CD4-positive, CD25-positive, alpha-beta regulatory T cell (primary cell): Measurements from ENCODE around the gene KRT34. TPM values are rescaled to one million over a fixed set of nuclear protein-coding genes. Genes with fewer than 3 reads are reported as not detected.
"Not testable (repeated sequence)": the region's sequence is repeated elsewhere in the genome, so short reads cannot be mapped to it uniquely, and the experiment has no call there.

Experiments
- ATAC-seq, 2 donors: fragments of 150-1000 bp; cut with Tn5 transposase; one replicate each; pipeline ENCODE4 v1.10.0; 2021; ENCODE audit warnings: low read depth in 2 of 2, moderate number of reproducible peaks in 2 of 2, moderate library complexity in 1 of 2
- DNase-seq, 3 donors: peaks; one replicate each; pipeline versions ENCODE4 v3.0.0 to v3.0.0-alpha.2; 2012 to 2022; ENCODE audit warnings: mixed read lengths in 1 of 3
- H3K27ac ChIP-seq: one replicate; pipeline ENCODE4 v1.7.0; 2013; ENCODE audit warnings: mild to moderate bottlenecking, low read length; ENCODE audit not compliant: insufficient read depth, poor library complexity, severe bottlenecking
- H3K27me3 ChIP-seq: one replicate; pipeline ENCODE4 v1.7.0; 2013; ENCODE audit warnings: low read length; ENCODE audit not compliant: control insufficient read depth, insufficient read depth
- H3K36me3 ChIP-seq: one replicate; pipeline ENCODE4 v1.7.0; 2013; ENCODE audit warnings: mild to moderate bottlenecking, low read length, moderate library complexity; ENCODE audit not compliant: control insufficient read depth, insufficient read depth
- H3K4me1 ChIP-seq: 2 replicates; pipeline ENCODE4 v1.7.0; 2013; ENCODE audit warnings: mild to moderate bottlenecking, low read length; ENCODE audit not compliant: insufficient read depth, control insufficient read depth, poor library complexity, severe bottlenecking
- H3K4me3 ChIP-seq: one replicate; pipeline ENCODE4 v1.7.0; 2013; ENCODE audit warnings: low read depth, mild to moderate bottlenecking, low read length, moderate library complexity
- H3K9me3 ChIP-seq, 2 experiments: 1 replicate in 1 of 2; 2 replicates in 1 of 2; pipeline ENCODE4 v1.7.0; 2013; ENCODE audit warnings: low read length in 2 of 2, mild to moderate bottlenecking in 1 of 2, moderate library complexity in 1 of 2; ENCODE audit not compliant: control insufficient read depth in 2 of 2
- H3K27ac Mint-ChIP-seq, 3 donors: one replicate each; pipeline ENCODE4 v1.8.0; 2020 to 2022; ENCODE audit warnings: mild to moderate bottlenecking in 3 of 3, mixed read lengths in 3 of 3, moderate library complexity in 2 of 3
- H3K27me3 Mint-ChIP-seq: one replicate; pipeline ENCODE4 v1.8.0; 2022; ENCODE audit warnings: mild to moderate bottlenecking, mixed read lengths
- H3K36me3 Mint-ChIP-seq: one replicate; pipeline ENCODE4 v1.8.0; 2020; ENCODE audit warnings: mixed read lengths
- H3K4me1 Mint-ChIP-seq, 4 donors: one replicate each; pipeline ENCODE4 v1.8.0; 2020 to 2022; ENCODE audit warnings: mixed read lengths in 4 of 4, mild to moderate bottlenecking in 1 of 4
- H3K4me3 Mint-ChIP-seq, 4 donors: one replicate each; pipeline ENCODE4 v1.8.0; 2020 to 2022; ENCODE audit warnings: mild to moderate bottlenecking in 4 of 4, mixed read lengths in 4 of 4, moderate library complexity in 3 of 4
- H3K9me3 Mint-ChIP-seq, 7 donors: one replicate each; pipeline ENCODE4 v1.8.0; 2020 to 2022; ENCODE audit warnings: mixed read lengths in 7 of 7, mild to moderate bottlenecking in 3 of 7, moderate library complexity in 2 of 7
- polyA plus RNA-seq, 4 donors: library from polyadenylated mRNA; unstranded; fragments of 300-500 nt; fragmentation: Illumina TruSeq; gene quantifications; one replicate each; pipeline ENCODE4 v1.2.3, GENCODE V29; 2021
- total RNA-seq: library from RNA; stranded (reverse); gene quantifications from one replicate; pipeline ENCODE4 v1.2.3, GENCODE V29; 2022

The KRT34 gene
- total and polyA plus RNA-seq, 5 donors from 2014 or later = not detected

- H3K9me3 ChIP-seq = no peaks in the 10 kb centered on the region
- no peaks in the 10 kb centered on the region for H3K4me1 ChIP-seq
- H3K27ac ChIP-seq = no peak overlapping the region
- Mint-ChIP-seq H3K4me1 (peaks cover 0 to 9% (median 3%) of the 10 kb centered on the region in 4 donors), H3K9me3 (no peaks in the 10 kb centered on the region), H3K36me3 (no peaks in the 10 kb centered on the region), H3K27ac (peak overlapping the region in 1 of 3 donors; percentile 79), H3K4me3 (no peak overlapping the region), H3K27me3 (peaks cover 10% of the 10 kb centered on the region)
- ATAC-seq (no peak), DNase-seq (no peak)
- no peak overlapping the region for H3K4me3 ChIP-seq
- no peaks in the 10 kb centered on the region for H3K27me3 ChIP-seq
- no peaks in the 10 kb centered on the region for H3K36me3 ChIP-seq
Observed at GRCh38 chr17:41402161-41402560, 20.1 kb upstream of the KRT34 start.

GRCh38 chr17:41396996-41397660 is 15.0 kb upstream of the KRT34 start, which contains the start of gene KRT31:
TSS of gene KRT31 (minus strand) at chr17:41397608. CDS start at chr17:41397539, 69 bp downstream.
- no peak within 1 kb of the TSS for H3K27ac Mint-ChIP-seq

GRCh38 chr17:41396340-41396739 is 14.2 kb upstream of the KRT34 start:
- Mint-ChIP-seq H3K36me3 (no peaks in the 10 kb centered on the region), H3K9me3 (peaks cover 0 to 2% (median 0%) of the 10 kb centered on the region in 7 donors), H3K27me3 (peaks cover 20% of the 10 kb centered on the region), H3K4me3 (no peak overlapping the region), H3K4me1 (peaks cover 0 to 4% (median 0%) of the 10 kb centered on the region in 4 donors), H3K27ac (peak overlapping the region in 1 of 3 donors; percentile 70)
- Histone ChIP-seq H3K4me3 (no peak overlapping the region), H3K4me1 (no peaks in the 10 kb centered on the region), H3K27ac (no peak overlapping the region), H3K9me3 (no peaks in the 10 kb centered on the region), H3K27me3 (peaks cover 2% of the 10 kb centered on the region), H3K36me3 (no peaks in the 10 kb centered on the region)
- DNase-seq (no peak), ATAC-seq (no peak)

More at GRCh38 chr17:41396996-41397660, 15.0 kb upstream of the KRT34 start, which contains the start of gene KRT31:
- no peaks in the 10 kb centered on the region for H3K4me1 ChIP-seq
- no peaks in the 10 kb centered on the region for H3K36me3 ChIP-seq
- H3K9me3 ChIP-seq = no peaks in the 10 kb centered on the region
- Mint-ChIP-seq H3K4me1 (peaks cover 0 to 4% (median 0%) of the 10 kb centered on the region in 4 donors), H3K9me3 (peaks cover 0 to under 1% (median 0%) of the 10 kb centered on the region in 7 donors), H3K36me3 (no peaks in the 10 kb centered on the region), H3K4me3 (no peak within 1 kb of the TSS), H3K27me3 (peaks cover 13% of the 10 kb centered on the region)
- H3K27me3 ChIP-seq = no peaks in the 10 kb centered on the region
- ATAC-seq = no peak
- no peak within 1 kb of the TSS for H3K27ac ChIP-seq
- no peak for DNase-seq
- no peak within 1 kb of the TSS for H3K4me3 ChIP-seq

GRCh38 chr17:41395611-41396010 is 13.5 kb upstream of the KRT34 start:
- peaks cover 21% of the 10 kb centered on the region for H3K27me3 Mint-ChIP-seq
- DNase-seq (no peak), ATAC-seq (no peak)
- Histone ChIP-seq H3K27me3 (peaks cover 5% of the 10 kb centered on the region), H3K36me3 (no peaks in the 10 kb centered on the region), H3K4me3 (no peak overlapping the region), H3K27ac (no peak overlapping the region), H3K9me3 (no peaks in the 10 kb centered on the region), H3K4me1 (no peaks in the 10 kb centered on the region)
- H3K36me3 Mint-ChIP-seq = no peaks in the 10 kb centered on the region
- H3K4me3 Mint-ChIP-seq = no peak overlapping the region
- no peak overlapping the region for H3K27ac Mint-ChIP-seq
- H3K9me3 Mint-ChIP-seq = peaks cover 0 to 2% (median 0%) of the 10 kb centered on the region in 7 donors
- H3K4me1 Mint-ChIP-seq = peaks cover 0 to 4% (median 0%) of the 10 kb centered on the region in 4 donors

GRCh38 chr17:41395044-41395443 is 12.9 kb upstream of the KRT34 start:
- not testable (repeated sequence) for ATAC-seq, H3K27ac Mint-ChIP-seq, H3K27me3 ChIP-seq, DNase-seq, H3K27ac ChIP-seq, H3K36me3 ChIP-seq, H3K4me3 ChIP-seq, H3K9me3 ChIP-seq, H3K36me3 Mint-ChIP-seq, H3K4me3 Mint-ChIP-seq, H3K4me1 ChIP-seq, H3K9me3 Mint-ChIP-seq, H3K4me1 Mint-ChIP-seq
- peaks cover 21% of the 10 kb centered on the region for H3K27me3 Mint-ChIP-seq

GRCh38 chr17:41394254-41394996 is 12.3 kb upstream of the KRT34 start:
- Histone ChIP-seq H3K4me3 (no peak overlapping the region), H3K9me3 (no peaks in the 10 kb centered on the region), H3K27me3 (peaks cover 5% of the 10 kb centered on the region), H3K36me3 (no peaks in the 10 kb centered on the region), H3K4me1 (no peaks in the 10 kb centered on the region), H3K27ac (no peak overlapping the region)
- Mint-ChIP-seq H3K27me3 (peaks cover 21% of the 10 kb centered on the region), H3K9me3 (peaks cover 0 to 2% (median 0%) of the 10 kb centered on the region in 7 donors), H3K27ac (no peak overlapping the region), H3K4me3 (no peak overlapping the region), H3K4me1 (peaks cover 0 to 2% (median 0%) of the 10 kb centered on the region in 4 donors), H3K36me3 (no peaks in the 10 kb centered on the region)
- DNase-seq (no peak), ATAC-seq (no peak)

GRCh38 chr17:41393826-41394225 is 11.7 kb upstream of the KRT34 start:
- no peak for DNase-seq
- H3K27me3 ChIP-seq = peaks cover 5% of the 10 kb centered on the region
- H3K4me3 ChIP-seq = no peak overlapping the region
- Mint-ChIP-seq H3K36me3 (no peaks in the 10 kb centered on the region), H3K27ac (peak overlapping the region in 1 of 3 donors; percentile 88), H3K27me3 (peaks cover 21% of the 10 kb centered on the region), H3K9me3 (peaks cover 0 to 4% (median 0%) of the 10 kb centered on the region in 7 donors), H3K4me1 (no peaks in the 10 kb centered on the region), H3K4me3 (no peak overlapping the region)
- H3K27ac ChIP-seq = no peak overlapping the region
- no peaks in the 10 kb centered on the region for H3K36me3 ChIP-seq
- H3K9me3 ChIP-seq = no peaks in the 10 kb centered on the region
- no peaks in the 10 kb centered on the region for H3K4me1 ChIP-seq
- no peak for ATAC-seq
